Tongue (tissue), 2 donors: ENCODE results near the gene CWF19L2. TPM values are rescaled to one million over a fixed set of nuclear protein-coding genes. Genes with fewer than 3 reads are reported as not detected.
"Not testable (repeated sequence)": the region's sequence is repeated elsewhere in the genome, so short reads cannot be mapped to it uniquely, and the experiment has no call there.

ENCODE experiments used
- DNase-seq: peaks from one replicate; pipeline ENCODE4 v3.0.0-alpha.2; 2015
- total RNA-seq: library from RNA; depleted of rRNA; stranded (reverse); fragments of >200 nt; gene quantifications from one replicate; pipeline ENCODE4 v1.2.3, GENCODE V29; 2014

Gene CWF19L2
- total RNA-seq, 1 donor from 2014 or later: 28.7 TPM

GRCh38 chr11:107438148-107438547 lies 19.5 kb downstream of the CWF19L2 start:
- DNase-seq: no peak

GRCh38 chr11:107430525-107430924 lies 27.1 kb downstream of the CWF19L2 start:
- no peak for DNase-seq

DNA sequence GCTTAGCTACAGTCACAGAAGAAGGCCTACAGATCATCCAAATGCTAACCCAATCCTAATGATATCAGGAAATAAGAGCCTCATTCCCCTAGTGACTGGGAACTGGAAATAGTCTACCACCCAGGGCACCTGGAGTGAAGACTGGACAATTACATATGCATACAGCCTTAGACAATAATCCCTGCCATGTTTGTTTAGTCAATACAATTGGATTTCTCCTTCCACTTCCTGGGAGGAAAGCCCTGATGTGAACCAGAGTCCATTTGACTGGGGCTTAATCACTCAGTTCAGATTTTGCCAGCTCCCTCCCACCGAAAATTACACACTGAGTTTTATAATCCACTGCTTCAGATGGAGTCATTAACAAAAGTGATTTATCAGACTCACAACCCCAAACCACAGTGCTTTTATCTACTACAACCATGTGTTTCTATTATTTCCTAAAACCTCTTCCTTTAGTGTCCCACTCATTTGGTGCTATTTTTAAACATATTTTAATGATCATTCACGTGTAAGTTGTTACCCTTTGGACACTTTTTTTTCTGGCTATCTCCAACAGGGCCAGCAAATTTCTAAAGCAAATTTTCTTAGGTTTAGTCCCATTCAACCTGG lies 29.9 kb downstream of the CWF19L2 start:
- DNase-seq: no peak

DNA sequence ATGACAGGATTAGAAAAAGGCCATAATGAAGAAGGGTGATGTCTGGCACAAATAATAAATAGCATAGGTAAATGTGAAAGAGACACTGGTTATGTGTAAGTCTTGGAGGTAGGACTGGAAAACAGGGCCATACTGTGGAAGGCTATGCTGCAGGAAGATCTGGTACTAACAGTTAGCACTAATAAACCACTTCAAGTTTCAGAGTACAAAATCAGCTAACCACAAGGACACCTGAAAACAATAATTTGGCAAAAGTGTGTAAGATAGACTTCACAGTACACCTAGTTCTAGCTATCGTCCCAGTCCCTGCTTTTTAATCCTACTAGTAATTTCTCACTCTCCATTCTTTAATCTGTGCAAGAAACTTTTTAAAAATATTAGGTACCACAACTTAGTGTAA lies 44.3 kb downstream of the CWF19L2 start:
- no peak for DNase-seq

- DNase-seq: no peak
Observed at GRCh38 chr11:107408762-107409211, 48.8 kb downstream of the CWF19L2 start.

- DNase-seq: no peak
Observed at GRCh38 chr11:107405260-107405659, 52.4 kb downstream of the CWF19L2 start.

DNA sequence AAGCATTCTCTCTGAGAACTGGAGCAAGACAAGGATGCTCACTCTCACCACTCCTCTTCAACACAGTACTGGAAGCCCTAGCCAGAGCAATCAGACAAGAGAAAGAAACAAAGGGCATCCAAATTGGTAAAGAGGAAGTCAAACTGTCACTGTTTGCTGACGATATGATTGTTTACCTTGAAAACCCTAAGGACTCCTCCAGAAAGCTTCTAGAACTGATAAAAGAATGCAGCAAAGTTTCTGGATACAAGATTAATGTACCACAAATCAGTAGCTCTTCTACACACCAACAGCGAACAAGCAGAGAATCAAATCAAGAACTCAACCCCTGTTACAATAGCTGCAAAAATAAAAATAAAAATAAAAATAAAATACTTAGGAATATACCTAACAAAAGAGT lies 56.5 kb downstream of the CWF19L2 start:
- not testable (repeated sequence) for DNase-seq

- no peak for DNase-seq
Observed at GRCh38 chr11:107397357-107397756, 60.3 kb downstream of the CWF19L2 start.

- DNase-seq: no peak
Observed at GRCh38 chr11:107392611-107393010, 65.0 kb downstream of the CWF19L2 start.

GRCh38 chr11:107390701-107391100 lies 66.9 kb downstream of the CWF19L2 start:
- not testable (repeated sequence) for DNase-seq

- no peak for DNase-seq
Observed at GRCh38 chr11:107387666-107388065, 70.0 kb downstream of the CWF19L2 start.

DNA sequence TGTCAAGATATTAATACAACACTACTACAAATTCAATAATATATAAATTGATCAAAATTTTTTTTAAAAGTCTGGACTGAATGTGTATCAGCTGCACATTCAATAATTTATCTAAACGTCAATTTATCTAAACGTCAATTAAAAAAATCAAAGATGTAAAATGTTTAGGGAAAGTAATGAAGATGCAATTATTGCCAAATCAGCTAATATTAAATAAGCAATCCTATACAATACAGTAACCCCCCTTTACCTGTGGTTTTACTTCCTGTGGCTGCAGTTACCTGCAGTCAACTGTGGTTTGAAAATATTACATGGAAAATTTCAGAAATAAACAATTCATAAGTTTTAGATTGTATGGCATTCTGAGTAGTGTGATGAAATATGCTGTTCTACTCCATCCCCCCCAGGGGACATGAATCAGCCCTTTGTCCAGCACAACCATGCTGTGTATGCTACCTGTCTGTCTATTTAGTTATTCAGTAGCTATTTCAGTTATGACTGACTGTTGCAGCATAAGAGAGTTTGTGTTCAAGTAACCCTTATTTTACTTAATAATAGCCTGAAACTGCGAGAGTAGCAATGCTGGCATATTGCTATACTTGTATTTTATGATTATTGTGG lies 72.2 kb downstream of the CWF19L2 start:
- no peak for DNase-seq

DNA sequence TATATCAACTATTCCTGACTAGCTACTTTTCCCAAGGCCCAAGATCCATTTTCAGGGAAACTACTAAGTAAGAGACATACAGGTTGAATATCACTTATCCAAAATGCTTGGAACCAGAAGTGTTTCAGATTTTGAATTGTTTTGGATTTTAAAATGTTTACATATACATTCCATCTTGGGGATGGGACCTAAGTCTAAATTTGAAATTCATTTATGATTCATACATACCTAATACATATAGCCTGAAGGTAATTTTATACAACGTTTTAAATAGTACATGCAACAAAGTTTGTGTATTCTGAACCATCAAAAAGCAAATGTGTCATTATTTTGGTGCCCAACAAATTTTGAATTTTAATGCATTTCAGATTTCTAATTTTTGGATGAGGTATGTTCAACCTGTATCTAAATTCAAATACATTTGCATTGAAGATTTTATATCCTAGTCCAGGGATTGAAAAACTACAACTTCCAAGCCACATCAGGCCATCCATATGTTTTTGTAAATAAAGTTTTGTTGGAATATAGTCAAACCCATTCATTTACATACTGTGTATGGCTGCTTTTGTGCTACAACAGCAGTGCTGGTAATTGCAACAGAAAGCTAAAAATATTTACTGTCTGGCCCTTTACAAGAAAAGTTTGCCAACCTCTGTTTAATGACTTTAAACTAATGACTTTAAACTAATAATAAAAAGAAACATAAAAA lies 73.3 kb downstream of the CWF19L2 start:
- no peak for DNase-seq

- DNase-seq: no peak
Observed at GRCh38 chr11:107372439-107372838, 85.2 kb downstream of the CWF19L2 start.

DNA sequence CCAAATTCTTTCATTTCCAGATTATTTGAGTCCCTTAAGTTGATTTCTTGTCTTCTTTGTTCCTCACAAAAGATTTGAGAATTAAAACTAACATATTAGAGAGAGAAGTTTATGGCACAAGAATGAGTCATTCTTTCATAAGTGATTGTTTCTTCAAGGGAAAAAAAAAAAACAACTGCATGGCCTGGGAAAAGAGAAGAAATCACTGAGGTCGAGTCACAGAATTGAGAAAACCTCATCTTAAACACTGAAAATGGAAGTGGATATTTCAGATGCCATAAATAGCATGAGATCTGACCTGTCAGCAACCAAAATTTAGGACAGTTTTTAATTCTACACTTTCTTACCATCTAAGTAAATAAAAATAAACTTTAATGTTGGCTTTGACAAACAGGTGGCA lies 87.2 kb downstream of the CWF19L2 start:
- no peak for DNase-seq

DNA sequence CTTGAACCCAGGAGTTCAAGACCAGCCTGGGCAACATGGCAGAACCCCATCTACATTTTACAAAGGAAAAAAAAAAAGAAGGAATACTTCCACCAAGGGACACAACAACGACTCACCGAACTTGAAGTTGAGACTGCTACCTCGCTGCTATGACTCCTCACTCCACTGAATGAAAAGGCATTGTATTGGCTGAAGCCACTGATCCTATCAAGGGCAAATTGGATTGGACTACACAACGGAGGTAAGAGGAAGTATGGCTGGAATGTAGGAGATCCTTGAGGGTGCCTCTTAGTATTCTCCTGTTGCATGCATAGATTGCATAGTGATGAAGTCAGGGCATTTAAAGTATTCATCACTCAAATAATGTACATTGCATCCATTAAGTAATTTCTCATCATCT lies 97.9 kb downstream of the CWF19L2 start:
- no peak for DNase-seq

DNA sequence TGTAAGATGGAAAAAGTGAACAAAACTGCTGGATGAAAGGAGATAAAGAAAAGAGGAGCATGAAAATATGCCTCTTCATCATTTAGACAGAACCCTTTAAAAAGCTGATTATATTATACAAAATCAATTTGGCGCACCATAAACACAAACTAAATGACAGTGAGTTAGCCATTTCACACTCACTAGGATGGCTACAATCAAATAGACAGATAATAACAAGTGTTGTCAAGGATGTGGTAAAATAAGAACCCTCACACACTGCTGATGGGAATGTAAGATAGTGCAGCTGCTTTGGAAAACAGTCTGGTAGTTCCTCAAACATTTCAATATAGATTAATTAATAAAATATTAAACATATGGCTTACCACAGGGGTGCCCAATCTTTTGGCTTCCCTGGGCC lies 99.7 kb downstream of the CWF19L2 start:
- DNase-seq: no peak

- no peak for DNase-seq
Observed at GRCh38 chr11:107354780-107355179, 102.8 kb downstream of the CWF19L2 start.

DNA sequence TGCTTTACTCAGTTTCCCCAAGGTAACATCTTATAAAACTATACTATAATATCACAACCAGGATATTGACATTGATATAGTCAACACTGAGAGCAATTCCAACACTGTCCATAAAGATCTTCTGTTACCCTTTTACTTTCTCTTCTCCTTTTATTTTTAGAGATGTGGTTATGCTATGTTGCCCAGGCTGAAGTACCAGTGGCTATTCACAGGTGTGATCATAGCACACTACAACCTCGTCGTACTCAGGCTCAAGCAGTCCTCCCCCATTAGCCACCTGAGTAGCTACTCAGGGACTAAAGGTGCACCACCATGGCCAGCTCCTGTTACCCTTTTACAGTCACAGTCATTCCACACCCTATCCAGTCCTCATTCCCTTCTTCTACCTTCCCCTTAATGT lies 119.7 kb downstream of the CWF19L2 start:
- no peak for DNase-seq

DNA sequence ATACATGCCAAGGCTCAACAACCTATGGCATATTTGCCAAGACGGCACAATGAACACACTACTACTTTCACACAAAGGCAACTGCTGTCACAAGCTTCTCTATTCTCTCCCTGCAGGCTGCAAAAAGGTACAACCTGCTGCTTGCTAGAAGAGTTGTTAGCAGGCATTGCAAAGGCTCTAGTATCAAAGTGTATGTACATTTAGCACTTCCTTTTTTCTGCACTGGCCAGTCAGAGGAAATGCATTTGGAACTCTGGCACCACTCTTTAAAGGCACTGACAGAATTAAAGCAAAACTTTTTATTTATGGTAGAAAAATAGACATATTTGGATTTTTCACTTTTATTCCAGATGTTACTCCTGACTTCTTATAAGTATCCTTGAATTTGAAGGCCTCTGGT lies 125.9 kb downstream of the CWF19L2 start:
- no peak for DNase-seq

GRCh38 chr11:107329164-107329563 lies 128.5 kb downstream of the CWF19L2 start:
- DNase-seq: no peak

DNA sequence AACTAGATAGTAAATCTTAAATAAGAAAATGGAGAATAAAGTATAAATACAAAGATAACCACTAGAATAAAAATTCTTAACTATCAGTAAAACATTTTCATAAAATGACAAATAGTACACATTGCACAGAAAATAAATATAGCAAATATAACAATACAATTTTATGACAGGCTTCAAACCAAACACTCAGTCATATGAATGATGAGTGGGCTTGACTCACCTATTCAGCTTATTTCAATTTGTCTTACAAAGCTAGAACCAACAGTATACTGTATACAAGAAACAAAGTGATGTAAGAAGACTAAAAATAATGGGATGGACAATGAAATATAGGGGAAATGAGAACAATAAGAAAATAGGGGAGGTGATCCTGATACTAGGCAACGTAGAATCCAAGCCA lies 141.2 kb downstream of the CWF19L2 start:
- DNase-seq: no peak

- DNase-seq: no peak
Observed at GRCh38 chr11:107307991-107308390, 149.6 kb downstream of the CWF19L2 start.

GRCh38 chr11:107301878-107302277 lies 155.7 kb downstream of the CWF19L2 start:
- DNase-seq: no peak
